ENCODE results near the gene ARTN.

The ARTN gene

GRCh38 chr1:43933386-43934100, at the start of gene ARTN:
Gene ARTN (plus strand): TSS chr1:43933801. CDS start chr1:43935657, 1,856 bp downstream.
- DNase-seq (ENCODE audit: low read depth in 2 of 2), result no peak

DNA sequence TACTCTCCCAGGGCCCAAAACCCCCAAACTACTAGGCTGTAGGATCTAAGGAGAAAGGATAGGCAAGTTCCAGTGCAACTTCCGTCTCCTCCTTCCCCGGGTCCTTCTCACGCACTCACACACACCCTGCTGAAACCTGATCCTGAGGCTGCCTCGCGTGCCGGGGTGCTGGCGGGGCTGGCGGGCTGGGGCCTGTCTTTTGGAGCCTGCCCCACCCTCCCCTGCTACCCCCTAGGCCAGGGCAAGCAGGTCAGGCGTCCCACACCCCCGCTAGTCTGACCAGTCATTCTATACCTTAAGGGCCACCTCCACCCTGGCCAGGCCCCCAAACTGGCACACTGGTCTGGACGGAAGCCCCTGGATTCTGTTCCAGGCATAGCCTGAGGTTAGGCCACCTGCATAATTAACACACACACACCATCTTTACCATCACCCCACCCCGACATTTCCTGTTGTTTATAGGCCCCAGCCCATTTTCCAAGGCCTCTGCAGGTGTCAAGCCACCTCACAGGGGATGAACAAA, 48.3 kb upstream of the ARTN start:
- no peak for DNase-seq (ENCODE audit: low read depth in 2 of 2)

DNA sequence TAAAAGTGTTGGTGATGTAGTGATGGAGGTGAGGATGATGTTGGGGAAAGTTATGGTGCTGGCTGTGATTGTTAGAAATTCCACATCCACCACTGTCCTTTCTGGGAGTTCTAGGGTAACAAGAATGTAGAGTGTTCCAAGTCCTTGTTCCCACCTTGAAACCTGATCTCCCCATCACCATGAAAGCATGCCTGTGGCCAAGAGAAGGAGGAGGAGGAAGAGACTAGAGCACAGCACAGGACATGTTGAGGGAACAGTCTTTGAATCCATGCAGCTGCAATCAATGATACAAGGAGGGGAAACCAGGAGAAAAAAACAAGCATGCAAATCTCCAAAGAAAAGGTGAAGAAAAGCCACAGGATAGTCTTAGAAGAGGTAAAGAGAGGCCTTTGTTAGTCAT, 45.9 kb upstream of the ARTN start:
- DNase-seq (ENCODE audit: low read depth in 2 of 2), result no peak

DNA sequence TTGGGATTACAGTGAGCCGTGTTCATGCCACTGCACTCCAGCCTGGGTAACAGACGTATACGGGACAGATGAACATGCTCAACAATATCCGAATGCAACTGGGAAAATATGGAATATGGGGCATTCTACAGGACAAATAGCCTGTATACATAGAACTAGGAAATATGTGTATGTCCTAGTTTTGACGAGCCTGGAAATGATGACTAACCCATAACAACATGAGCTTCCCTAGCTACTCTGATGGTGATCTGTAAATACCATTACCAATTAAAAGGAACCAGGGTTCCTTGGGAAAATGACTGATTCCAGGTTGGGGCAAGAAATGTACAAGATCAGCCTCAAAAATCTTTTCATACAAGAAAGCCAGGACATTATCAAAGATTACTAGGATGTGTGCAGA, 42.8 kb upstream of the ARTN start:
- DNase-seq (ENCODE audit: low read depth in 2 of 2), result no peak

DNA sequence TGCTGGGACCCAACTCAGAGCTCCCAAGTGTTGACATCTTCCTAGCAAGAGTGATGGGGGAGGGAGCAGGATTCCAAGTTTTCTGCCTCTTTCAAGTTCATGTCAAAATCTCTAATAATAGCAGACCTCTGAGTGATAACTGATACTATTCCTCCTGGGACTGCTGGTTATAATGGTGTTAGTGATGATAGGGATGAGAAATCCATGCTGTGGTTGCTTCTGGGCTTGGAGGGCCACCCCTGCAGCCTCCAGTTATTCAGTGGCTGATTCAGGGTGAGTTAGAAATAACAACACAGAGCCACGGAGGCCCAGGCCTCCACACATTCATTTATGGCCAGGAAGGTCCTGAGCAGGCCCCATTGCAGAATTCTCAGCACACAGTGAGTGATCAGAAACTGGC, 40.6 kb upstream of the ARTN start:
- DNase-seq (ENCODE audit: low read depth in 2 of 2), result no peak

DNA sequence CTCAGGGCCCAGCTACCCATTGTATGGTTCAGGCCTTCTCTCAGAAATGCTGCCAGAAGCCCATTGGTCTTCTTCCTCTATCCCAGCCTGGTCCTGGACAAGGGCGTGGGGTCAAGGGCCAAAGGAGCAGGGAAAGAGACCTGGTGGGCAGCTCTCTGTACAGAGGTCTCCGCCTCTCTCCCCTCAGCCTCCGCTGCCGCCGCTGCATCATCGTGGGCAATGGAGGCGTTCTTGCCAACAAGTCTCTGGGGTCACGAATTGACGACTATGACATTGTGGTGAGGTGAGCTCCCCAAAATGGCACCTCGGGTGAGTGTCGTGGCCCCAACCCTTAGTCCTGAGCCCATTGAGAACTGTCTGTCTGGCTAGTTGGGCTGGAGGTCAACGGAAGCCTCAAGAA, 34.6 kb upstream of the ARTN start:
- DNase-seq (ENCODE audit: low read depth in 2 of 2), result no peak

DNA sequence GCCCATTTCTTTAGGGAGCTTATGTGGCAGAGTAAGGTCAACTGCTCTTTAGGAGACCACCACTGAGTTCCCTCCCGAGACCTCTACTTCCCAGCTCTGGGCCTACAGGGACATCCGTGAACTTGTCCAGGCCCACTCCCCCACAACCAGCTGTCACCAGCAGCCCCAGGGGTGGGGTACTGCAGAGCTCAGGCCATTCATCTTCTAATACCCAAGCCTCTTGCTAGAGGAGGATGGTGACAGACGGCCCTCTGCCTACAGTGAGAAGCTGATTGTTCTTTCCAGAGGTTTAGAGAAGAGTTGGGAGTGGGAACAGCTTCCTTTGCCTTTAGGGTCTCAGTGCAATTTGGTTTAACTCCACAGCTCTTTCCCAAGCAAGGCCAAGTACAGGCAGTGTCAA, 33.2 kb upstream of the ARTN start:
- DNase-seq (ENCODE audit: low read depth in 2 of 2), result no peak

DNA sequence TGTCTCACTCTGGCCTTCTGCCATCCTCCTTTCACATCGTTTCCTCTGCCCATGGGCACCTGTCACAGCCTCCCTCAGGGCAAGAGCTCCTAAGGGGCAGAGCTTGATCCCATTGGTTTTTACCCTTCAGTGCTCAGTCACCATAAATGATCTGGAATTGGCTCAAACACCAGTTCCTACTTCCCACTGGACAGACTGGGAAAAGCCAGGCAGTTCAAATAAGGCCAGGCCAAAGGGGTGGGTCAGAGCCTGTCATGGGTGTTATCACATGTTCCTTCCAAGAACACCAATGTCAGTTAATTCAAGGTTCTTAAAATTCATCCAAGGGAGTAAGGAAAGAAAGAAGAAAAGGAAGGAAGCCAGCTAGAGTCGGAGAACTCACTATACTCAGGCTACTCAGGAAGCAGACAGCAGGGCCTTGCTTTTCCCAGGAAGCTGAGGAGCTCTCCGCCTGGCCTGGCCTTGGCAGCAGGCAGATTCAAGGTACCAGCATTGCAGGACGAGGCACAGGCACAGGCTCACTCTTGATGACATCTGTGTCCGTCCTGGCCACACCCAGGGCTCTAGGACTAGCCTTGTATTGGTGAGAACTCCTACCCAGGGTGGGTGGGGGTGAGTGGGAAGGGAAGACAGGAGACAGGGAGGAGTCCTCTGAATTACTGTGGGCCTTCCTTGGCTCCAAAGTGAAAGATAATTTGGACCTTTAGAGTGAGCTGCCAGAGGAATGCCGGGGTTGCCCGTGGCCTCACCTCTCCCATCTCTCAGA, 32.2 kb upstream of the ARTN start:
- DNase-seq (ENCODE audit: low read depth in 2 of 2), result no peak

DNA sequence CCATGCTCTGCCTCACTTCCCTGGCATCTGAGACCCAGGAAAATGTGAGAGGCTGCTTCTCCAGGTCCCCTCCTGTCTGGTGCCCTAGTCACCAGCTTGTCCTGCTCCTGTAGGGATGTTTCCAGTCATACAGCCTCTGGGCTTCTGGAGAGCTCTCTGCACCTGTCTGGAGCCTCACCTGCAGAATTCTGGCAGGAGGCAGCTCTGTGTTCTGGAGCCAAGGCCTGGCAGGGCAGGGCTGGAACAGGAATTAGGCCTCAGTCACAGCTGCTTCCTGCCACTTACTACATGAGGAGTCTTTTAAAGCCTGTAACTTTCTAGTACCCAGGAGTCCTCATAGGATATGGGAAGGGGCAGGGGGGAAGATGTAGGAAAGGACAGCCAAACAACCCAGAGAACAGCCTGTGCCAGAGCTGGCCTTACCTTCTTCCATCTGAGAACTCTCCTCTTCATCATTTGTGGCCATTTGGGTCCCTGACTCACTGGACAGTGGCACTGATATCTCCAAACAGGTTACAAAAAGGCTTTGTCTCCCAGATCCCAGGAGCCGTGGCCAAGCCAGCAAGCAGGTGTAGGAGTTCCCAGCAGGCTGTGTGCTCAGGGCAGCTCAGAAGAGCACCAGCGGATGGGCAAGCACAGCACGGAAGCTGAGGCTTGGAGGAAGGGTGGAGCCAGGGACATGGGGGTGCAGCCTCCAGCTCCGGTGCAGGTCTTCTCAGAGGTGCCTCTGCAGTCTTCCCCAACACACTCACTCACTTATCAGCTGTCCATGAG, 31.4 kb upstream of the ARTN start:
- DNase-seq (ENCODE audit: low read depth in 2 of 2), result no peak

GRCh38 chr1:43904660-43905551, 28.7 kb upstream of the ARTN start:
- DNase-seq (ENCODE audit: low read depth in 2 of 2), result no peak

- no peak for DNase-seq (ENCODE audit: low read depth in 2 of 2)
These were observed 25.4 kb upstream of the ARTN start for GRCh38 chr1:43908226-43908625.

DNA sequence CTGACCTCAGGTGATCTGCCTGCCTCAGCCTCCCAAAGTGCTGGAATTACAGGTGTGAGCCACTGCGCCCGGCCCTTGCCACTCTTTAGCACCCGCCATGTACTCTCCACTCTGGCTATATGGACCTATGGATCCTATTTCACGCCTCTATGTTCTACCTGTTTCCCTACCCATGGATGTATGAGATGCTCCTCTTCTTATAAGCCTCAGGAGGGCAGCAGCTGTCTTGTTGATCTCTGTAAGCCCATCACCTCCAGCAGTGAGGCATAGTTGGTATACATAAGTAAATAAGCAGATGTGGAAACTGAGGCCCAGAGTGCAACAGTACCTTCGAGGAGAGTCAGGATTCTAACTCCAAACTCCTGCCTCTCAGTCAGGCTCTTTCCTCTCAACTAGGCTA, 24.7 kb upstream of the ARTN start:
- DNase-seq (ENCODE audit: low read depth in 2 of 2), result no peak

DNA sequence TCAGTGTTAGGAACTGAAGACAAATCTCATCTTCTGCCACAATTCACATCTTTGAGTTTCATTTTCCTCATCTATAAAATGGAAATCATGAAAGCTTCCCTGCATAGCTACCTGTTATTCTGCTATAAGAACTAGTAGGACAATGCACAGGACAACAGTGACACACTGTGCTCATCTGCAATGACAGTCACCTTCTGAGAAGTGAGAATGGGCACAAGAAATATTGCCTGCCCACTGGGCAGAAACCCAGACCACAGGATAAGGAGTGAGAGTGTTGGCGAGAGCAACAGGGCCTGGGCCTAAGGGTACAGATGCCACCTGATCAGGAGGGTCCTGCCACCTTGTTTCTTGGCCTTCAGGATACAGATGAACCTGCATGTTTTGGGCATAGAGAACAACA, 23.3 kb upstream of the ARTN start:
- DNase-seq (ENCODE audit: low read depth in 2 of 2), result no peak

DNA sequence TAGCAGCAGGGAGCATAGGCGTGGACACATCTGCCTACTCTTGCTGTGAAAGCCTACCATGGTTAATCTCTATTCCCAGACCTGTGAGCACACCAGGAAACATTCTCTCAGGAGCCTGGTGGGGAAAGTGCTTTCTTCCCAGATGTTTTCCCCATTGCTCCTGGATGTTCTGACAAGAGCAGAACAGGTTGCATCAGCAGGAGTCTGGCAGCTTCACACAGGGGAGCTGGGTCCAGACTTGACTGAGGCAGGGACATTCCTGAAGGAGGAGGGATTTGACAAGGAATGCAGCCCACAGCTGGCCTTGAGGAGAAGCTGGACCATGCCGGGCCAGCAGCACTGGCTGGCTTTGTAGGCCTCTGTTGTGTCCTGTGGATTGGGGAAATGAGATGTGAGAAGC, 21.0 kb upstream of the ARTN start:
- DNase-seq (ENCODE audit: low read depth in 2 of 2), result no peak

GRCh38 chr1:43913051-43913501, 20.5 kb upstream of the ARTN start:
- no peak for DNase-seq (ENCODE audit: low read depth in 2 of 2)

DNA sequence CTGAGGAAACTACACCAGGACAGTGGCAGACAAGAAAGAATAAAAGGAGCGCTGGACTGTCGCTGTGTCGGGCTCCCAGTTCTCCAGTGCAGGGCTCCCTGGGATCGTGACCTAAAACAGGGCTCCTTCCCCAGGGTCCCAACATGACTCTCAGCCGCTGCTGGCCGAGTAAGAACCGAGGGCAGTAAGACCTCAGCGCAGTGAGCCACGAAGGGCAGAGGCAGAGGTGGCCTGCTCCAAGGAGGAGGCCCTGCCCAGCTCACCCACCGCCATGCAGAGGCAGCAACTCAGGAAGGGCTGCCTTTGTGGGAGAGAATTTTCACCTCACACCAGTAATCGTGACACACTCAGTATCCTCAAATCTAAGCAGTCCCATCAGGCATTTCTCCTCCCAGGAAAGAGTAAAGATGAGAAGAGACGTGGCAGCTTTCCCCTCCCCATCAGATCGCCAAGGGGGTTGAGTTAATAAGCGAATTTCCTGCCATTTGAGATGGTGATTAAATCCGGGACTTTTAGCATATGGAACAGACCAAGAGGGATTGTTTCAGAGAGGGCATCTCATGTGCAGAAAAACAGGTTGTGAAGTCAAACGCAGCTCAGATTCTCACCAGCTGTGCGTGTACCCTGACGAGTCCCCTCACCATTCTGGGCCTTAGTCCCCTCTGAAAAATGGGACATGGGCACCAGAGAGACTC, 19.8 kb upstream of the ARTN start:
- no peak for DNase-seq (ENCODE audit: low read depth in 2 of 2)

DNA sequence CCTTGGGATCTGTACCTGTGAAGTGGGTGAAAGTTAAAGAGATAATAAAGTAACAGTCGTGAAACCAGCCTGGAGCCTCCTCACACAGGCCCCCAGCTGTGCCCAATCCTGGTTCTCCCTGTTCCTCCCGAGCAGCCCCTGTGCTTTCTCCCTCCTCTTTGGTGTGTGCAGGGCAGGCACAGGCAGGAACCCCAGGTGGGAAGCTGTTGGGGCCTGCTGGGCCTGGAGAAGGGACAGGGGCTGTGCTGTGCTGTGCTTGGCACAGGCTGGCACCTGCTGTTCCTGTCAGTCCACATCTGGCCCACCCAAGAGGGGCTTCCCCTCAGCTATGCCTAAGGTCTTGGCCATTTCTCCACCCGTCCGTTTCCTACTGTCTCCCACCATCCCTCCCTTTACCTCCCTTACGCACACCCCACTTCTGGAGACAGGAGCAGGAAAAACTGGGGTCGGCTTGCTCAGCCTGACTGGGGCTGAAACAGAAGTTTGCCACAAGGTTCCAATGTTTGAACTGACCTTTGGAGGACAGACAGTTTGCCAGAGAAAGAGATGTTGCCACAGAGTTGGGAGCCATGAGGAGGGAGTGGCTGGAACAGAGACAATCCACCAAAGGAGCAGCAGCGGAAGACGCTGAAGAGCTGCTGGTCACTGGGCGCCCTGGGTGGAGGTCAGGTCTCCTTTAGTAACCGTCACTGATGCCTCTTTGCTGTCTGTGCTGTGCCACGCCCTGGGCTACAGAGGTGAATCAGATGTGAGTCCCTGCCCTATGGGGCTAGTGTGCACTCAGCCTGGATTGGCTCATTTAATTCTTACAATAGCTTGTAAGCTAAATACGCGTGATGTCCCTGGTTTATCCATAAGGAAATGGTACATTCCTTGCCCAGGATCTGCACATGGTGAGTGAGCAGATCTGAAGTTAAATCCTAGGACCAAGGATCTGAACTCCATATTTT, 18.8 kb upstream of the ARTN start:
- DNase-seq (ENCODE audit: low read depth in 2 of 2), result no peak

- DNase-seq (ENCODE audit: low read depth in 2 of 2), result no peak
These were observed 13.7 kb upstream of the ARTN start for GRCh38 chr1:43919906-43920305.

GRCh38 chr1:43921022-43921421, 12.6 kb upstream of the ARTN start:
- no peak for DNase-seq (ENCODE audit: low read depth in 2 of 2)

DNA sequence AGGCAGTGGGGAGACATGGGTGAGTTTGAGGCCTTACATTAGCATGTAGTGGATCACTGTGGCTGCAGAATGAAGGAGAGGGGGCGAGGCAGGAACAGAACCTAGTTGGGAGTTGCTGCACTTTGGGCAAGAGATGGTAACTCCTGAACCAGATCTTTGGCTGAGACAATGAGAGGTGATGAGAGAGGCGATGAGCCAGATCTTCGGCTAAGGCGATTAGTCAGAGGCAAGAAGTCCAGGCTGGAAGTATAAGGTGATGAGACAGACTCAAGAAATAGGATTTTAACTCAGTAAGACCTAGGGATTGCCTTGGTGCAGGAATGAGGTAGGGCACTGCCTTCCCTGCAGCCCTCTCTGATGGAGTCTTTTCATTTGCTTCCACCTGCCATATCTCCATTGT, 9.1 kb upstream of the ARTN start:
- DNase-seq (ENCODE audit: low read depth in 2 of 2), result no peak
